ENCODE results near the gene PANK4.

PANK4 gene

DNA sequence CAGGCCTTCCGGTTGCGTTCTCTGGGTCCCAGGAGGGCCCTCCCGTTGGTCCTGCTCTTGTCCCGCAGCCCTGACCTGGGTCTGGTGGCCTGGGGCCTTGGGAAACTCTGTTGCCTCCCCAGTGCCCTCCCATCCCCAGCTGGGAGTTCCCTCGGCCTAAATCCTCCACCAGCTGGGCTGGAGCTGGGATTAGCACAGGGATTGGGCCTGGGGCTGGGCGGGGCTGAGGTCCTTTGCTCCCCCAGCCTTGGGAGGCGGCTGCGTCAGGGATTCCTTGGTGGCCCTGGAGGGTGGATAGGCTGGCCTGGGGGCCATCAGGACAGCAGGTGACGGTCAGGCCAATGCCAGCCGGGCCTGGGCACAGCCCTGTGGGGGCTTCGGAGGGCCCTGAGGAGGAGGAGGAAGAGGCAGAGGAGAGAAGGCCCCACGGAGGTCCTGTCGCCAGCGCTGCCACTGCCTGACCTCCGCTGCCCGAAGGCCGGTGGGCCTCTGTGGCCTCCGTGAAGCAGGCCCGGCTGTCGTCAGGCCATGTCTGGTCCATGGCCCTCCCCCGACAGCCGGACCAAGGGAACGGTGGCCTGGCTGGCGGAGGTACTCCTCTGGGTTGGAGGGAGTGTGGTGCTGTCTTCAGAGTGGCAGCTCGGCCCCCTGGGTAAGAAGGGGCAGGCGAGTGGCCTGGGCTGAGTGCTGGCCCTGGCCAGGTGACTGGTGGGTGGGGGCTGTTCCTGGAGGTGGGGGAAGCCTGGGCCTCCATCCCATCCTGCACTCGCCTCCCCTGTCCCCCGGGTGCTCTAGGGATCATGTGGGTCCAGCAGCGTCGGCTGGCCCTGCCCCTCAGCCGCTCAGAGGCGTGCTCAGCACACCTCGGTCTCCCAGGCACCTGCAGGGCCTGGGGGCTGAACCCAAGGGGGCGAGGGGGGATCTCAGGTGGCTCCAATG lies 50.1 kb downstream of the PANK4 start, which contains the start of gene PLCH2:
Gene PLCH2 (plus strand): TSS at position 229 of the 939 bp plus-strand sequence. CDS start 300 bp downstream, at position 529.
- no peak for DNase-seq (ENCODE audit: low read depth in 3 of 3)

DNA sequence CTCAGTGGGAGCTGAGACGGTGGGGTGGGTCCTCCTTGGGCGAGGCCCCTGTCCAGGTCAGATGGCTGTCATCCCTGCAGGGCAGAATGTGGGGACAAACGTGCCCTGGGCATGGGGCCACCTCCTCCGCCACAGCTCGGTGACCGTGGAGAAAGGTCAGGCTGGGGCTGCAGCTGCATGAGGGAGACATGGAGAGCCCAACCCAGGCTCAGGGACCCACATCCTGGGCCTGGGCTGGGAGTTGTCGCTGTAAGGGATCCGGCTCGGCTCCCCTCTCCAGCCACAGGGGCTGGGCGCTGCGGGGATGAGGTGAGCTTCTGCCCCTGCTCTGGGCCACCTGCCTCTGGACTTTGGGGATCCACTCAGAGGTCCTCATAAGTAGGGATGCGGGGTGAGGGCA lies 50.8 kb downstream of the PANK4 start:
- no peak for DNase-seq (ENCODE audit: low read depth in 3 of 3)

- no peak for DNase-seq (ENCODE audit: low read depth in 3 of 3)
These were observed 51.4 kb downstream of the PANK4 start for GRCh38 chr1:2474933-2475371.

GRCh38 chr1:2474104-2474844 lies 52.1 kb downstream of the PANK4 start:
- DNase-seq (ENCODE audit: low read depth in 3 of 3) = no peak

DNA sequence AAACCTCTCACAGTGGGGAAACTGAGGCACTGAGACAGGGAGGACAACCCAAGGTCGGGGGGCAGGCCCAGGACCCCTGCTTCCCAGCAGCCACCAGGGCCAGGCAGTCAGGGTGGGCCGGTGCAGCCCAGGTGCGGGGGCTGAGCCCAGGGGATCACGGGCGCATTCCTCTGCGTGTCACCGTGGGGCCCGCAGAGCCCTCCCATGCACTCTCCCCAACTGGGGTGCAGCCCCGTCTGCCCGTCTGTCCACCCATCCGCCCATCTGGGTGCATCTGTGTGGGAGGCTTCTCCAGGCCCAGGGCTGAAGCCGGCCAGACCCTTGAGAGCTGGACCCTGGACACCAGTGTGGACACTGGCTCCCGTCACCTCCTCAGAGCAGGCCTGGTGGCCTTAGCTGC lies 53.2 kb downstream of the PANK4 start:
- DNase-seq (ENCODE audit: low read depth in 3 of 3) = no peak

DNA sequence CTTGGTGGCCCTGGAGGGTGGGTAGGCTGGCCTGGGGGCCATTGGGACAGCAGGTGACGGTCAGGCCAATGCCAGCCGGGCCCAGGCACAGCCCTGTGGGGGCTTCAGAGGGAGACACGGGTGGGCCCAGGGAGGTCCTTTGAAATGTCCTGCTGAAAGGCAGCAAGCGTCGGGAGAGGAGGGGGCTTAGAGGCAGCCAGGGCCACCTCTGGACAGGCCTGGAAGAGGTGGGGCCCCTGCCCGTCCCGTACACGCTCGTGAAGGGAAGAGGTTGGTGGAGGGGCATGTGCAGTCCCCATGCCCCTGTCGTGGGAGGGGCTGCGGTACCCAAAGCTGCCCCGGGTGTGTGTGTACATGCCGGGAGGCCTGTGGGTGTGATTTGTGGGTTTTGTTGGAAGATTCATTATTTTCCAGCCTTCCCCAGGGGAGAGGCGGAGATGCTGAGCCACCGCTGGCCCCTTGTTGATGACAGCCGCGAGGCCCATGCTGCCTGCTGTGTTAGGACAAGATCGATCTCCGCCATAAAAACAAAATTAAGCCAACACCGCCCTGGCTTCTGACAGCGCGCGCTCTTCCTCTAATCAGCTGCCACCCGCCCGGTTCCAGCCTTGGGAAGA lies 53.7 kb downstream of the PANK4 start:
- DNase-seq (ENCODE audit: low read depth in 3 of 3) = no peak

- DNase-seq (ENCODE audit: low read depth in 3 of 3) = no peak
These were observed 54.3 kb downstream of the PANK4 start for GRCh38 chr1:2472109-2472508.

GRCh38 chr1:2471587-2472001 lies 54.8 kb downstream of the PANK4 start:
- DNase-seq (ENCODE audit: low read depth in 3 of 3) = no peak

DNA sequence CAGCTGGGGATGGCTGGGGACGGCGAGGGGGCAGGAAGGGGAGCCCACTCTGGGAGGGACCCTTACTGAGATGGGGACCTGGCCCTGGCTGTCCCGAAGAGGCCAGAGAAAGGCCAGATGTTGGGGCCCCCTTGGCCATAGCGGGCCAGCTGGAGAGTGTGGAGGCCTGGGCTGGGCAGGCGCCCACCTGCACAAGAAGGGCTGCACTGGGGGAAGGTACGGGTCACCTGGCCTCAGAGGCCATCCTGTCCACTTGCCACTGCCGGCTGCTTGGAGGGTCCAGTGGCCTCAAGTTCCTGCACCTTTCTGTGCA lies 55.3 kb downstream of the PANK4 start:
- DNase-seq (ENCODE audit: low read depth in 3 of 3) = no peak

DNA sequence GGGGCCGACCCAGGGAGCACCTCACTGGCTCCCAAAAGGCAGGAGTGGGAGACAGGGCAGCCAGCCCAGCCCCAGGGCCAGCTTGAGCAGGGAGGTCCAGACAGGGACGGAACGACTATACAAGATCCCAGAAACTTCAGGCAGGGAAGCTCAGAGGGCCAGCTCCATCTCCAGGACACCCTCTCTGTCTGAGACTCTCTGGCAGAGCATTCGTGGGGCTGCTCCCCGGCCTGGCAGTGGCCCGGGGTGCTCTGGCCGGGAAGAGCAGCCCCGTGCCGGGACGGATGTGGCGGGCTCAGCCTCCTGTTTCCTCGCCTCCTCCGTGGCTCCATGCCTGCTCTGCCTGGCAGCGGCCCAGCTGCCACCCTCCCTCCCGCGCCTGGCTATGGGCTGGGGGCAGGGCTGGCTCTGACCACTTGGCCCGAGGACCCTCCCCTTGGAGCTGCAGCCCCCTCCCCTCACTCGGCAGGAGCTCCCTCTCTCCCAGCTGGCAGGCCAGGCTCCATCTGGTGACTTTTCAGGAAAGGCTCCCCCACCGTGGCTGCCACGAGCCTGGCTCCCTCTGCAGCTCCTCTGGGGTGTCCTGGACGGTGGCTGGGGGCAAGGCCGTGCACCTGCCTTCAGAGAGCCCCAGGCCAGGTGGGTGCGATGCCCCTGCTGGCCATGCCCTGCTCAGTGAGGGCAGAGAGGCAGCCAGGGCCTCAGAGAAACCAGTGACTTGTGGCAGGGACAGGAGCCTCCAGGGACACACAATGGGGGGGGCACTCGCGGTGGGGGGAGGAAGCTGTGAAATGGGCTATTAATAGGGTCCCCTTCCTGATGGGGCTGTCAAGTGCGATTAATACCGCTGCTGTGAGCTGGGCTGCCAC lies 55.9 kb downstream of the PANK4 start:
- DNase-seq (ENCODE audit: low read depth in 3 of 3) = no peak

GRCh38 chr1:2469103-2469940 lies 57.1 kb downstream of the PANK4 start:
- DNase-seq (ENCODE audit: low read depth in 3 of 3) = no peak

GRCh38 chr1:2468540-2468939 lies 57.9 kb downstream of the PANK4 start:
- DNase-seq (ENCODE audit: low read depth in 3 of 3) = no peak

GRCh38 chr1:2468041-2468472 lies 58.3 kb downstream of the PANK4 start:
- DNase-seq (ENCODE audit: low read depth in 3 of 3) = peak in 1 of 3 experiments; percentile 13

- DNase-seq (ENCODE audit: low read depth in 3 of 3) = peak in 1 of 3 experiments; percentile 9
These were observed 59.3 kb downstream of the PANK4 start for GRCh38 chr1:2466958-2467554.

- no peak for DNase-seq (ENCODE audit: low read depth in 3 of 3)
These were observed 60.1 kb downstream of the PANK4 start for GRCh38 chr1:2466270-2466665.

- DNase-seq (ENCODE audit: low read depth in 3 of 3) = no peak
These were observed 60.8 kb downstream of the PANK4 start for GRCh38 chr1:2465371-2466269.

- no peak for DNase-seq (ENCODE audit: low read depth in 3 of 3)
These were observed 63.0 kb downstream of the PANK4 start for GRCh38 chr1:2463396-2463795.

- no peak for DNase-seq (ENCODE audit: low read depth in 3 of 3)
These were observed 63.6 kb downstream of the PANK4 start for GRCh38 chr1:2462819-2463218.

Measured in stimulated activated CD4-positive, alpha-beta T cell treated with anti-CD3 and anti-CD28 coated beads, TNF-alpha, amount 100 ng/mL, for 4 hours (primary cell).